Ramos (cell line): Measurements from ENCODE around the gene ZNF225.
"Not testable (repeated sequence)": the region's sequence is repeated elsewhere in the genome, so short reads cannot be mapped to it uniquely, and the experiment has no call there.

ENCODE experiments used
- in situ Hi-C: fragments of 300-500 bp; cut with MboI; formaldehyde crosslinking; loops from one replicate; pipeline ENCODE4 v1.14.3; 2022; ENCODE audit warnings: low sequenced_read_pairs; ENCODE audit not compliant: unreplicated experiment

Gene ZNF225

GRCh38 chr19:44151491-44151890 is 38.3 kb downstream of the ZNF225 start:
- in situ Hi-C loops = no loop called here

GRCh38 chr19:44156475-44156874 is 43.3 kb downstream of the ZNF225 start:
- in situ Hi-C loops = no loop called here

GRCh38 chr19:44163789-44164188 is 50.6 kb downstream of the ZNF225 start:
- in situ Hi-C loops = no loop called here

- in situ Hi-C loops = no loop called here
These were observed 51.1 kb downstream of the ZNF225 start for GRCh38 chr19:44164327-44164672.

- in situ Hi-C loops = no loop called here
These were observed 51.7 kb downstream of the ZNF225 start, which contains the start of gene ZNF226 for GRCh38 chr19:44164673-44165512. Gene ZNF226 (plus strand): TSS chr19:44165100. CDS start chr19:44170081, 4,981 bp downstream.

GRCh38 chr19:44170660-44171059 is 57.5 kb downstream of the ZNF225 start:
- in situ Hi-C loops = not testable (repeated sequence)

- in situ Hi-C loops = no loop called here
These were observed 63.4 kb downstream of the ZNF225 start for GRCh38 chr19:44176590-44176989.

GRCh38 chr19:44180968-44181367 is 67.8 kb downstream of the ZNF225 start:
- in situ Hi-C loops = no loop called here

GRCh38 chr19:44182145-44182544 is 68.9 kb downstream of the ZNF225 start:
- in situ Hi-C loops = no loop called here
